K562 (cell line): ENCODE data around the gene ANKRD2. TPM values are rescaled to one million over a fixed set of nuclear protein-coding genes. Genes with fewer than 3 reads are reported as not detected.

Experiments used
- CBFA2T3 ChIP-seq: fragments of 450-650 bp; IDR thresholded peaks from 2 replicates; pipeline ENCODE4 v1.6.1; 2017
- ETV5 ChIP-seq: sonication (generic); formaldehyde crosslinking; IDR thresholded peaks from 2 replicates; pipeline ENCODE4 v1.4.0; 2020; ENCODE audit warnings: low read depth, mild to moderate bottlenecking, missing genetic modification reagents
- HDAC8 ChIP-seq: fragments of 450-650 bp; IDR thresholded peaks from 2 replicates; pipeline ENCODE4 v1.6.1; 2016; ENCODE audit warnings: mild to moderate bottlenecking, missing genetic modification characterization, moderate library complexity, missing compliant biosample characterization
- KLF6 ChIP-seq: fragments of 250-450 bp; sonication (Bioruptor Pico); IDR thresholded peaks from 2 replicates; pipeline ENCODE4 v1.4.0; 2020; ENCODE audit warnings: mild to moderate bottlenecking, moderate library complexity, borderline replicate concordance
- MAFK ChIP-seq: IDR thresholded peaks from 2 replicates; pipeline ENCODE4 v1.6.1; 2011; ENCODE audit warnings: low read length, improper control_type of control experiment
- PHF21A ChIP-seq: fragments of 450-650 bp; IDR thresholded peaks from 2 replicates; pipeline ENCODE4 v1.6.1; 2017; ENCODE audit warnings: low read depth, borderline replicate concordance
- ZNF354B ChIP-seq: fragments of 250-450 bp; sonication (Bioruptor Pico); IDR thresholded peaks from 2 replicates; pipeline ENCODE4 v1.4.0; 2020
- ZNF695 ChIP-seq: fragments of 450-650 bp; formaldehyde crosslinking; IDR thresholded peaks from 2 replicates; pipeline ENCODE4 v1.4.0; 2020; ENCODE audit warnings: mild to moderate bottlenecking, moderate library complexity
- polyA plus RNA-seq, 8 experiments: library from polyadenylated mRNA; depleted of rRNA in 4 of 8; stranded (reverse) in 5 of 8; unstranded in 3 of 8; fragments of >200 nt; fragmentation: Nextera tagmentation in 2 of 8; fragmentation: Illumina TruSeq in 1 of 8; extraction: Ambion mirVana in 2 of 8; extraction: Trizol in 1 of 8; gene quantifications; 2 replicates each; pipeline versions ENCODE4 v1.2.1 to v1.2.3, GENCODE V29; 2011 to 2014; ENCODE audit warnings: inconsistent platforms in 1 of 8, missing spikeins in 1 of 8
- total RNA-seq, 7 experiments: library from RNA; depleted of rRNA in 6 of 7; stranded (reverse); fragments of >200 nt in 6 of 7; fragmentation: Illumina TruSeq in 2 of 7; extraction: Trizol in 2 of 7; gene quantifications; 2 replicates each; pipeline versions ENCODE4 v1.2.1 to v1.2.3, GENCODE V29; 2011 to 2021; ENCODE audit warnings: low replicate concordance in 1 of 7
- TF ChIP-seq, protein P1 (sequence below): sonication (generic); formaldehyde crosslinking; IDR thresholded peaks from 2 replicates; pipeline ENCODE4 v1.8.1; 2023; ENCODE audit warnings: missing genetic modification reagents, mild to moderate bottlenecking, borderline replicate concordance
- TF ChIP-seq, protein P2 (sequence below): sonication (generic); formaldehyde crosslinking; IDR thresholded peaks from 2 replicates; pipeline ENCODE4 v1.8.1; 2022; ENCODE audit warnings: missing genetic modification reagents
- TF ChIP-seq, protein P3 (sequence below): fragments of 450-650 bp; IDR thresholded peaks from 2 replicates; pipeline ENCODE4 v1.6.1; 2017; ENCODE audit warnings: antibody characterized with exemption, mild to moderate bottlenecking
- TF ChIP-seq, protein P4 (sequence below): IDR thresholded peaks from 2 replicates; pipeline ENCODE4 v1.6.1; 2012; ENCODE audit warnings: low read depth, low read length, improper control_type of control experiment, borderline replicate concordance
- TF ChIP-seq, protein P5 (sequence below): fragments of 450-650 bp; IDR thresholded peaks from 2 replicates; pipeline ENCODE4 v1.6.1; 2016; ENCODE audit warnings: missing biosample characterization, missing genetic modification characterization

The ANKRD2 gene
- total and polyA plus RNA-seq, 9 of the 15 experiments (the other 6 are each of a cell fraction or from before 2014, with no cell fraction given): not detected

DNA sequence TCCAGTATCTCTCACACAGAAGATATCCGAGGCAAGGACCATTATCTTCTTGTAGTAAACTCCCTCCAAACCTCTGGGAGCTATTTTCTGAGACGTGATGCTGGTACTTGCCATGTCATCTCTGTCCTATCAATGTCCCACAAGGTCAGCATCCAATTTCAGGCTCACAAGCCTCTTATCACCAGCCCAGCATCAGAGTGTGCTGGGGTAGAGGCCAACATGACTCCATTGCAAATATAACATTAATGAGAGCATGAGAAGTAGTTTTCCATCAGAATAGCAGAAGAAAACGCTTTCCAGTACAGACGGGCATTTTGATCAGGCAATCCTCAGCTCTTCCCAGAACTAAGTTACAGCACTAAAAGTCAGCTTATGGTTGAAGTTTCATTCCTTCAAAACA lies 55.2 kb downstream of the ANKRD2 start (continued):
- peak; percentile 83; the same call in 1 of the 2 replicates for TF ChIP-seq KLF6
- no peak for TF ChIP-seq ETV5
- 0 out of 2 replicates have a peak, but pooled peaks have one; percentile 15 for TF ChIP-seq ZNF354B
- TF ChIP-seq MAFK: no peak; the same call in 1 of the 2 replicates
- no peak for TF ChIP-seq HDAC8 (tag)
- TF ChIP-seq, protein P1, sequence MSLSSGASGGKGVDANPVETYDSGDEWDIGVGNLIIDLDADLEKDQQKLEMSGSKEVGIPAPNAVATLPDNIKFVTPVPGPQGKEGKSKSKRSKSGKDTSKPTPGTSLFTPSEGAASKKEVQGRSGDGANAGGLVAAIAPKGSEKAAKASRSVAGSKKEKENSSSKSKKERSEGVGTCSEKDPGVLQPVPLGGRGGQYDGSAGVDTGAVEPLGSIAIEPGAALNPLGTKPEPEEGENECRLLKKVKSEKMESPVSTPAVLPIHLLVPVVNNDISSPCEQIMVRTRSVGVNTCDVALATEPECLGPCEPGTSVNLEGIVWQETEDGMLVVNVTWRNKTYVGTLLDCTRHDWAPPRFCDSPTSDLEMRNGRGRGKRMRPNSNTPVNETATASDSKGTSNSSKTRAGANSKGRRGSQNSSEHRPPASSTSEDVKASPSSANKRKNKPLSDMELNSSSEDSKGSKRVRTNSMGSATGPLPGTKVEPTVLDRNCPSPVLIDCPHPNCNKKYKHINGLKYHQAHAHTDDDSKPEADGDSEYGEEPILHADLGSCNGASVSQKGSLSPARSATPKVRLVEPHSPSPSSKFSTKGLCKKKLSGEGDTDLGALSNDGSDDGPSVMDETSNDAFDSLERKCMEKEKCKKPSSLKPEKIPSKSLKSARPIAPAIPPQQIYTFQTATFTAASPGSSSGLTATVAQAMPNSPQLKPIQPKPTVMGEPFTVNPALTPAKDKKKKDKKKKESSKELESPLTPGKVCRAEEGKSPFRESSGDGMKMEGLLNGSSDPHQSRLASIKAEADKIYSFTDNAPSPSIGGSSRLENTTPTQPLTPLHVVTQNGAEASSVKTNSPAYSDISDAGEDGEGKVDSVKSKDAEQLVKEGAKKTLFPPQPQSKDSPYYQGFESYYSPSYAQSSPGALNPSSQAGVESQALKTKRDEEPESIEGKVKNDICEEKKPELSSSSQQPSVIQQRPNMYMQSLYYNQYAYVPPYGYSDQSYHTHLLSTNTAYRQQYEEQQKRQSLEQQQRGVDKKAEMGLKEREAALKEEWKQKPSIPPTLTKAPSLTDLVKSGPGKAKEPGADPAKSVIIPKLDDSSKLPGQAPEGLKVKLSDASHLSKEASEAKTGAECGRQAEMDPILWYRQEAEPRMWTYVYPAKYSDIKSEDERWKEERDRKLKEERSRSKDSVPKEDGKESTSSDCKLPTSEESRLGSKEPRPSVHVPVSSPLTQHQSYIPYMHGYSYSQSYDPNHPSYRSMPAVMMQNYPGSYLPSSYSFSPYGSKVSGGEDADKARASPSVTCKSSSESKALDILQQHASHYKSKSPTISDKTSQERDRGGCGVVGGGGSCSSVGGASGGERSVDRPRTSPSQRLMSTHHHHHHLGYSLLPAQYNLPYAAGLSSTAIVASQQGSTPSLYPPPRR (CRISPR knock-in tag): no peak
- TF ChIP-seq, protein P2, sequence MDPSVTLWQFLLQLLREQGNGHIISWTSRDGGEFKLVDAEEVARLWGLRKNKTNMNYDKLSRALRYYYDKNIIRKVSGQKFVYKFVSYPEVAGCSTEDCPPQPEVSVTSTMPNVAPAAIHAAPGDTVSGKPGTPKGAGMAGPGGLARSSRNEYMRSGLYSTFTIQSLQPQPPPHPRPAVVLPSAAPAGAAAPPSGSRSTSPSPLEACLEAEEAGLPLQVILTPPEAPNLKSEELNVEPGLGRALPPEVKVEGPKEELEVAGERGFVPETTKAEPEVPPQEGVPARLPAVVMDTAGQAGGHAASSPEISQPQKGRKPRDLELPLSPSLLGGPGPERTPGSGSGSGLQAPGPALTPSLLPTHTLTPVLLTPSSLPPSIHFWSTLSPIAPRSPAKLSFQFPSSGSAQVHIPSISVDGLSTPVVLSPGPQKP (CRISPR knock-in tag): no peak
- TF ChIP-seq ZNF695 (CRISPR knock-in tag): no peak
- no peak for TF ChIP-seq PHF21A
- peak; percentile 36; the same call in 1 of the 2 replicates for TF ChIP-seq CBFA2T3
- TF ChIP-seq, protein P3, sequence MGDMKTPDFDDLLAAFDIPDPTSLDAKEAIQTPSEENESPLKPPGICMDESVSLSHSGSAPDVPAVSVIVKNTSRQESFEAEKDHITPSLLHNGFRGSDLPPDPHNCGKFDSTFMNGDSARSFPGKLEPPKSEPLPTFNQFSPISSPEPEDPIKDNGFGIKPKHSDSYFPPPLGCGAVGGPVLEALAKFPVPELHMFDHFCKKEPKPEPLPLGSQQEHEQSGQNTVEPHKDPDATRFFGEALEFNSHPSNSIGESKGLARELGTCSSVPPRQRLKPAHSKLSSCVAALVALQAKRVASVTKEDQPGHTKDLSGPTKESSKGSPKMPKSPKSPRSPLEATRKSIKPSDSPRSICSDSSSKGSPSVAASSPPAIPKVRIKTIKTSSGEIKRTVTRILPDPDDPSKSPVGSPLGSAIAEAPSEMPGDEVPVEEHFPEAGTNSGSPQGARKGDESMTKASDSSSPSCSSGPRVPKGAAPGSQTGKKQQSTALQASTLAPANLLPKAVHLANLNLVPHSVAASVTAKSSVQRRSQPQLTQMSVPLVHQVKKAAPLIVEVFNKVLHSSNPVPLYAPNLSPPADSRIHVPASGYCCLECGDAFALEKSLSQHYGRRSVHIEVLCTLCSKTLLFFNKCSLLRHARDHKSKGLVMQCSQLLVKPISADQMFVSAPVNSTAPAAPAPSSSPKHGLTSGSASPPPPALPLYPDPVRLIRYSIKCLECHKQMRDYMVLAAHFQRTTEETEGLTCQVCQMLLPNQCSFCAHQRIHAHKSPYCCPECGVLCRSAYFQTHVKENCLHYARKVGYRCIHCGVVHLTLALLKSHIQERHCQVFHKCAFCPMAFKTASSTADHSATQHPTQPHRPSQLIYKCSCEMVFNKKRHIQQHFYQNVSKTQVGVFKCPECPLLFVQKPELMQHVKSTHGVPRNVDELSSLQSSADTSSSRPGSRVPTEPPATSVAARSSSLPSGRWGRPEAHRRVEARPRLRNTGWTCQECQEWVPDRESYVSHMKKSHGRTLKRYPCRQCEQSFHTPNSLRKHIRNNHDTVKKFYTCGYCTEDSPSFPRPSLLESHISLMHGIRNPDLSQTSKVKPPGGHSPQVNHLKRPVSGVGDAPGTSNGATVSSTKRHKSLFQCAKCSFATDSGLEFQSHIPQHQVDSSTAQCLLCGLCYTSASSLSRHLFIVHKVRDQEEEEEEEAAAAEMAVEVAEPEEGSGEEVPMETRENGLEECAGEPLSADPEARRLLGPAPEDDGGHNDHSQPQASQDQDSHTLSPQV: peak; percentile 90
- TF ChIP-seq, protein P4, sequence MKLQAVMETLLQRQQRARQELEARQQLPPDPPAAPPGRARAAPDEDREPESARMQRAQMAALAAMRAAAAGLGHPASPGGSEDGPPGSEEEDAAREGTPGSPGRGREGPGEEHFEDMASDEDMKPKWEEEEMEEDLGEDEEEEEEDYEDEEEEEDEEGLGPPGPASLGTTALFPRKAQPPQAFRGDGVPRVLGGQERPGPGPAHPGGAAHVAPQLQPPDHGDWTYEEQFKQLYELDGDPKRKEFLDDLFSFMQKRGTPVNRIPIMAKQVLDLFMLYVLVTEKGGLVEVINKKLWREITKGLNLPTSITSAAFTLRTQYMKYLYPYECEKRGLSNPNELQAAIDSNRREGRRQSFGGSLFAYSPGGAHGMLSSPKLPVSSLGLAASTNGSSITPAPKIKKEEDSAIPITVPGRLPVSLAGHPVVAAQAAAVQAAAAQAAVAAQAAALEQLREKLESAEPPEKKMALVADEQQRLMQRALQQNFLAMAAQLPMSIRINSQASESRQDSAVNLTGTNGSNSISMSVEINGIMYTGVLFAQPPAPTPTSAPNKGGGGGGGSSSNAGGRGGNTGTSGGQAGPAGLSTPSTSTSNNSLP: no peak
- TF ChIP-seq, protein P5, sequence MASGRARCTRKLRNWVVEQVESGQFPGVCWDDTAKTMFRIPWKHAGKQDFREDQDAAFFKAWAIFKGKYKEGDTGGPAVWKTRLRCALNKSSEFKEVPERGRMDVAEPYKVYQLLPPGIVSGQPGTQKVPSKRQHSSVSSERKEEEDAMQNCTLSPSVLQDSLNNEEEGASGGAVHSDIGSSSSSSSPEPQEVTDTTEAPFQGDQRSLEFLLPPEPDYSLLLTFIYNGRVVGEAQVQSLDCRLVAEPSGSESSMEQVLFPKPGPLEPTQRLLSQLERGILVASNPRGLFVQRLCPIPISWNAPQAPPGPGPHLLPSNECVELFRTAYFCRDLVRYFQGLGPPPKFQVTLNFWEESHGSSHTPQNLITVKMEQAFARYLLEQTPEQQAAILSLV (tag): 0 out of 2 replicates have a peak, but pooled peaks have one; percentile 12
